Fibroblast of skin of scalp (primary cell): ENCODE data around the gene GNPTG.

Experiments
- DNase-seq: peaks from one replicate; pipeline ENCODE4 v3.0.0-alpha.2; 2013

The GNPTG gene

DNA sequence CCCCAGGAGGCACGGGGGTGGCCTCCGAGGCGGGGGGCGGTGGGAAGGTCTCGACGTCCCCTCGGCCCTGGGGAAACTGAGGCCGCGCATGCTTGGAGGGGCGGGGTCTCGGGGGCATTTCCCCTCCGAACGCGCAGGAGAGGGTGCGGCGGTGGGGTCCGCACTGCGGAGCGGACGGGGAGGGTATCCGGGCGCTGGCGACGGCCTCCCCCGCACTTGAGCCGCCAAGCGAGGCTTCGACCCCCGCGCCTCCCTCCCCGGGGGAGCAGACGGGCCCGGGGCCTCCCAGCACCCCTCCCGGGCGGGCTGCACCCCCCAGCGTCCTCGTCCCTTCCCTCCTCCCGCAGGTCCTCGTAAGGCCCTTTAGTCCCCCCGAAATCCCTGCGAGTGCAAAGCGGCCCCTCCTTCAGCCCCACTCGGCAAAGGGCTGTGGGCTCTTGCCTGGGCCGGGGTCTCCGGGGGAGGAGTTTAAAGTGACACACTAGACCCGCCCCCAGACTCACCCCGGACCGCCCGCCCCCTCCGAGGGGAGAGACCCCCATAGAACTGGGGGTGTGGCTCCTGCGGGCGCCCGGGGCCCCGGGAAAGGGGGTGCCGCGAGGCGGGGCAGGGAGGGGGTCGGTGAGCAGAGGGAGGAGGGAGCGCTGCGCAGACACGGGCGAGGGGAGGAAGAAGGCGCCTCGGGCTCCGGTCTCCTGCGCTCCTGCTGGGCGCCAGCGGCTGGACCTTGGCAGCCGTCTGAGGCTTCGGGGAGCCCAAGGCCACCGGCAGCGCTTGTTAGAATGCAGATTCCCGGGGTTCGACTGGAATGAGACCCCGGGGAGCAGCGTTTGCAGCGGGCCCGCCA is 17.7 kb upstream of the GNPTG start:
- no peak for DNase-seq

DNA sequence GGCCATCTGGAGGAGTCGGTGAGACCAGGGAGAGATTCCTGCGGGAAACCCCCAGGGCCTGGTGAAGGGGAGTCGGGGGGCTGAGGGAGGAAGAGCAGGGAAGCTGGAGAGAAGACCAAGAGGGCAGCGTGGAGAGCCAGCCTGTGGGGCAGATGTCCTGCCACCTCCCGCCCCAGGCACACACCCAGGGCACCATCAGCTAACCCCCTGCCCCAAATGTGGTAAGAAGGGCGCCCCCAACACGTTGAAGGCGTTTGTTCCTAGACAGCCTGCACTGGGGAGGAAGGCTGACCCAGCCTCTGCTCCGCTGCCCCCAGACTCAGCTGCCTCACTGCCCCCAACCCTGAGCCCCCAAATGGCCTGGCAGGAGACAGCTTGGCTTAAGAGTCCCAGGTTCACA is 17.0 kb upstream of the GNPTG start:
- DNase-seq = no peak

DNA sequence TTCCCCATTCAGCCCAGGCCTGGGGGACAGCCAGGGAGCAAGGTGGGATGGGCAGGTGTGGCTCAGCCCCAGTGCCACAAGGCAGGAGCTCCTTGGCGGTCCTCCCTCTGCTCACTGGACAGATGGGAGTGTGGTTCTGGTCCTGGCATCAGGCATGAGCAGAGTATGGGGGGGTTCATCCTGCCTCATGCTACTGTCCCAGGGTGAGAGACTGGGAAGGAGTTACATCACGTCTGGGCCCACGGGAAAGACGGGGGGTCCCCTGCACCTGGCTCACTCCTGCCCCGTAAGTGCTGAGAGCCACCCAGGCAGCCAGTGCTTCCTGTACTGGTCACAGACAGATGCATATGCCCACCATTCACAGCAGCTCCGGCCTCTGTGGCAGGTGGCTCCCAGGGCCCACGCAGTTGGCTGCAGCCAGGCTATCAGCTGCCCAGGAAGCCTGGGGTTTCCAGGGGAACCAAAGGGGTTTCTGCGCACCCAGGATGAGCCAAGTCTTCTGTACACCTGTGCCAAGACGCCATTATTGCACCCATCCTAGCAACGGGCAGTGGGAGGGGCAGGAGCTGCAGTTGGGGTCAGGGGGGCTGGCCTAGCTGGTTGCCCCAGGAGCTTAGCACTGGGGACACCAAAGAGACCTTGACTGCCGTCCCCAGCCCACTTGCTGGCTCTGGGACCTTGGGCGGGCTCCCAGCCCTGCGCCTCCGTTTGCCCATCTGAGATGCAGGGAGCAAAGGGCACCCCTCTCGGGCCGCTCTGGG is 16.3 kb upstream of the GNPTG start:
- DNase-seq = no peak

DNA sequence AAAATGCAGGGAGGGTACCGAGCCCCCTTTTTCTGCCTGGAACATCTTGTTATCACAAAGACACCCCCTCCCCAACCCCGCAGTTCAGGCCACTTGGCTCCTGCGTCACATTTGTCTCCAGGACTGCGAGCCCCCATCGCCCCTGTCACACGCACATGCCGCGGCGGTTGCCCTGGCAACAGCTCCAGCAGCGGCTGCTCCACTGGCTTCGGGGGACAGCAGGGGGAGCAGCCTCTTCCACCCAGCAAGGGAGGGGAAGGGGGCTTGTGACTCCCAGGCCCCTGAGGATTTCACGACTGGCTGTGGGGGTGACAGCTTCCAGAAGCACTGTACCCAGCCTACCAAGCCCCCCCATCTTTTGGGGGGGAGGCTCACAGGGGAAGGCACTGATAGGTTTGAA is 15.7 kb upstream of the GNPTG start:
- no peak for DNase-seq

DNA sequence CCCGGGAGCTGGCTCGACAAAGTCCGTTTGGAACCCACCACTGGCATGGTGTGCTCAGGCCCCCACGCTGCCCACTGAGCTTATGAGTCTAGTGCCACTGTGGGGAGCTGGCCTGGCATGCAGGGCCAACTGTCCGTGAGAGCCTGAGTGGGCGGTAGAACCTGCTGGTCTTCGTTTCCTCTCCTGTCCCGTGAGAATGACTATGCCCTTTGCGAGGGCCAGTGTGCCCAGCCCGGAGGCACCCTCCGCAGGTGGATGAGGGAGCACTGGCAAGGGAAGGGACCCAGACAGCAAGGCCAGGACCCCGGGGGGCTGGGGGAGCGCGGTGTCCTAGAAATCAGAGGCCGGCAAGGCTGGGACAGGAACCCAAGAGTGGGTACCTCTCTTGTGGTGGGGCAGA is 15.1 kb upstream of the GNPTG start:
- no peak for DNase-seq

DNA sequence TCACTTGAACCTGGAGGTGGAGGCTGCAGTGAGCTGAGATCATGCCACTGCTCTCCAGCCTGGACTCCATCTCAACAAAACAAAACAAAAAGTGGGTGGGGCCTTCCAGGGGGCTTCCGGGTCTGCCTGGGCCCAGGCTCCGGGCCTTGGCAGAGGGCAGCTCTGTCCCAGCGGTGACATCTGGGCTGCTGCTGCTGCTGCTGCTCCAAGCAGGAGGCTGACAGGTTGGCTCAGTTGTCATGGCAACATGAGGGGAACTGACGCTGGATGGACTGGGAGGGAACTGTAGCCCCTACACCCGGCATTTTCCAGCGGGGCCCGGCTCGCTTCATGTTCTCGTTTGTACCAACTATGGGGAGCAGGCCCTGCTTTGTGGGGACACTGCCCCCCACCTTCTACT is 14.2 kb upstream of the GNPTG start:
- no peak for DNase-seq

DNA sequence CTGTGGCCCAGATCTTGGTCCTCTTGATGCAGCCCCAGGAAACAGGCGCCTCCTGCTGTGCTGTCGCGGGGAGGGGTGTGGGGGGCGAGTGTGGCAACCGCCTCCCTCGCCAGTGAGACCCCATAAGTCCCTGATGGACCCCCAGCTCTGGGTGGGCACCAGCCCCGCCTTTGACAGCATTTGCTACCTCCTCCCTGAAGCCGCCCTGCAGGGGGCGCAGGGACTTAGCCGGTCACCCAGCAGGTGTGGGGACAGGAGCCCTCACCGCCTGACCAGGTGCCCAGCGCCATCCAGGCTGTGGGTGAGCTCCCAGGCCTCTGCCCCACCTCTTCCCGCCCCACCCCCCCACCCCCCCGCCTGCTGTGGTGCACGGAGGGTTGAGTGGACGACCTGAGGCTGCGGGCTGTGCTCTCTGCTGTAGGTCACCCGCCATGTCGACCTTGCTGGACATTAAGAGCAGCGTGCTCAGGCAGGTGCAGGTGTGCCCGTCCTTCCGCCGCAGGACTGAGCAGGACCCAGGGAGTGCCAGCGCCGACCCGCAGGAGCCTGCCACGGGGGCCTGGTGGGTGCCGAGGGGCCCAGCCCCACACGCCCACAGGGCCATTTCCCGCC is 13.5 kb upstream of the GNPTG start:
- DNase-seq = no peak

DNA sequence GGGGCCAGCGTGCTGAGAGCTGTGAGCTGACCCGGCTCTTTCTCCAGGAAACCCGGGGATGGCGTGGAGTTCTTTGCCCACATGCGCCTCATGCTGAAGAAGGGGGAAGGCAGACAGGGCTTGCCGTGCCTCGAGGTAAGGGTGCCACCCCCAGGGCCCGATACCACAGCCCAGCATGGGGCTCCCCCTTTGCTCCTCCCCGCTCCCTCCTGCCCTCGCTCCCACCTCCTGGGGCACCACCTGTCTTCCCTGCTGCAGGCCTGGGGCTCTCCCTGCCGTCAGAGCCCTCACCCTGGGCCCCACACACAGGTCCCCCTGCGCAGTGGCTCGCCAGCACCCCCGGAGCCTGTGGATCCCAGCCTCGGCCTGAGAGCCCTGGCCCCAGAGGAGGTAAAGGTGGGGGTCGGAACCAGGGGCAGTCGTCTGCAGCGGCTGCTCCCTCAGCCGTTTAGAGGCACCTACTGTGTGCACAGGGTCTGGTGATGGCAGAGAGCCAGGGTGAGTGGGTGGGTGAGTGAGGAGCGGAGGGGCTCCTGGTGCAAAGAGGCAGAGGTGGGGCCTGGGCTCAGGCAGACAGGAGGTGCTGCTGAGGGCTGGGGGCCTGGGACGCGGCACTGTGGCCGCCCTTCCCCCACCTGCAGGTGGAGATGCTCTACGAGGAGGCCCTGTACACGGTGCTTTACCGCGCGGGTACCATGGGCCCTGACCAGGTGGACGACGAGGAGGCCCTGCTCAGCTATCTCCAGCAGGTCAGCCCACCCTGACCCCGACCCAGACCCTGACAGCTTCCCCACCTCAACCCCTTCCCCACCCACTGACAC is 12.7 kb upstream of the GNPTG start:
- DNase-seq = no peak

DNA sequence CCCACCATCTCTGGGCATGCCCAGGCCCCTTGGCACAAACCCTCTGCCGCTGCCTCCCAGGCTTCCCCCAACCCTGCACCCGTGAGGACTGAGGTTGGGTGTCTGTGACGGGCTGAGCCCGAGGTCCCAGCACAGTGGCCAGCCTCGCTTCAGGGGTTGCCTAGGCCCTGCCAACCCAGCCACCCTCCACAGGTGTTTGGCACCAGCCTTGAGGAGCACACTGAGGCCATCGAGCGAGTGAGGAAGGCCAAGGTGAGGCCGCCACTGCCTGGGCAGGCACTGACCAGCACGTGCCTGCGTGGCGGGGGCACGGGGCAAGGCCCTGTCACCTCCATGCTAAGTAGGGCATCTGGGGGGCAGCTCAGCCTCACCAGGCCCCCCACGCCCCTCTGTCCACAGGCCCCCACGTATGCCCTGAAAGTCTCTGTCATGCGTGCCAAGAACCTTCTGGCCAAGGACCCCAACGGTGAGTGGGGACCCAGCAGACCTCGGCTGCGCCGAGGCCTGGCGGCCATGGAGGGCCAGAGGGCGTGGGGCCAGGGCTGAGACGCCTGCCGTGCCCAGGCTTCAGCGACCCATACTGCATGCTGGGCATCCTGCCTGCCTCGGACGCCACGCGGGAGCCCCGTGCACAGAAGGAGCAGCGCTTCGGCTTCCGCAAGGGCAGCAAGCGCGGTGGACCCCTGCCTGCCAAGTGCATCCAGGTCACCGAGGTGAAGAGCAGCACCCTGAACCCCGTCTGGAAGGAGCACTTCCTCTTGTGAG is 10.8 kb upstream of the GNPTG start:
- DNase-seq = no peak

DNA sequence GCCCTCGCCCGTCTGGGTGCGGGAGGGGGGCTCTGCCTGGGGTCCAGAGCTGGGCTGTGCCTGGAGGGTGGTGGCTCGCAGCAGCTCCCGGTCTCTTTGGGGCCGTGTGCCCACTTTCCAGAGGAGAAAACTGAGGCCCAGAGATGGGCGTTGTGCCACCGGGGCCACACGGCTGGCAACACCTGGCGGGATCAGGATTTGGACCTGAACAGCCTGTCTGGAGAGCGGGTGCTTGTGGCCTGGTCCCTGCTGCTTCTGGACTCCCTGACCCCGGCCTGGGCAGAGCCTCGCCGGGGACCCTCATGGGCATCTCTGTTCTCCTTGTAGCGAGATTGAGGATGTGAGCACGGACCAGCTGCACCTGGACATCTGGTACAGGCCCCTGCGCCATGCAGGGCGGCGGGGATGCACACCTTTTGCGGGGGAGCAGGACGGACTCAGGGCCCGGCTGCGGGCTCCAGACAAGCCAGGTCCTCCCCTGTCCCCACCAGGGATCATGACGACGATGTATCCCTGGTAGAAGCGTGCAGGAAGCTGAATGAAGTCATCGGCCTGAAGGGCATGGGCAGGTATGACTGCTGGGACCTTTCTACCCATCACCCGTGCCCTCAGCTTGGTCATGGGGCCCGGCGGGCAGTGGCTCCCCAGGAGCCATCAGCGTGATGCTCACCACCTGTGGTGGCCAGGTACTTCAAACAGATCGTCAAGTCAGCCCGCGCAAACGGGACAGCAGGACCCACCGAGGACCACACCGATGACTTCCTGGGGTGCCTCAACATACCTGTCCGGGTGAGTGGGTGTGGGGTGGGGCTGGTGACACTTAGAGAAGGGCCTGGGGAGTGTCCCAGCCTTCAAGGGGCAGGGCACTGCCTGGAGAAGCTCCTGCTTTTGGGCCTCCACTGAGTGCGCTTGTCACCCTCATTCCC is 10.0 kb upstream of the GNPTG start:
- no peak for DNase-seq

DNA sequence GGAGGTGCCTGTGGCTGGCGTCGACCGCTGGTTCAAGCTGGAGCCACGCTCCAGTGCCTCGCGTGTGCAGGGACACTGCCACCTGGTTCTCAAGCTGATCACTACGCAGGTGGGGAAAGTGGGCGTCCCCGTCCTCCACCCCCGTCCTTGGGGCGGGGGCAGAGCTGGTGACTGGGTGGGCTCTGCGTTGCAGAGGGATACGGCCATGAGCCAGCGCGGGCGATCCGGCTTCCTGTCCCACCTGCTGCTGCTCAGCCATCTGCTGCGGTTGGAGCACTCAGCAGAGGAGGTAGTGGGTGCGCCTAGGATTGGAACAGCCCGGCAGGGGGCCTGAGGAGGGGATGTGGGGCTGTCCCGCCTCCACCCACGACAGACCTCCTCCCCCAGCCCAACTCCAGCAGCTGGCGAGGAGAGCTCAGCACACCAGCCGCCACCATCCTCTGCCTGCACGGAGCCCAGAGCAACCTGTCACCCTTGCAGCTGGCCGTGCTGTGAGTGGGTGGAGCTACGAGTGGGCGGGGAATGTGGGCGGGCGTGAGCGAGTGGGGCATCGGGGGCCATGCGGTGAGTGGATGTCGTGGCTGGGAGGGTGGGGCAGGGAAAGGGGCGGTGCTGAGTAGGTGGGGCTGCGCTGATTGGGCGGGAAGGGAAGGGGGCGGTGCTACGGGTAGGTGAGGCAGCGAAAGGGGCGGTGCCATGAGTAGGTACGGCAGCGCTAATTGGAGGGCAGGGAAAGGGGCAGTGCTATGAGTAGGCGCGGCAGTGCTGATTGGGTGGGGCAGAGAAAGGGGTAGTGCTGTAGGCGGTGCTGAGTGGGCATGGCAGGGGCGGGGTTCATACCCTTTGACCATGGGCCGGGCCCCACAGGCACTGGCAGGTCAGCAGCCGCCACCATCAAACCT is 9.0 kb upstream of the GNPTG start:
- DNase-seq = peak; percentile 72

DNA sequence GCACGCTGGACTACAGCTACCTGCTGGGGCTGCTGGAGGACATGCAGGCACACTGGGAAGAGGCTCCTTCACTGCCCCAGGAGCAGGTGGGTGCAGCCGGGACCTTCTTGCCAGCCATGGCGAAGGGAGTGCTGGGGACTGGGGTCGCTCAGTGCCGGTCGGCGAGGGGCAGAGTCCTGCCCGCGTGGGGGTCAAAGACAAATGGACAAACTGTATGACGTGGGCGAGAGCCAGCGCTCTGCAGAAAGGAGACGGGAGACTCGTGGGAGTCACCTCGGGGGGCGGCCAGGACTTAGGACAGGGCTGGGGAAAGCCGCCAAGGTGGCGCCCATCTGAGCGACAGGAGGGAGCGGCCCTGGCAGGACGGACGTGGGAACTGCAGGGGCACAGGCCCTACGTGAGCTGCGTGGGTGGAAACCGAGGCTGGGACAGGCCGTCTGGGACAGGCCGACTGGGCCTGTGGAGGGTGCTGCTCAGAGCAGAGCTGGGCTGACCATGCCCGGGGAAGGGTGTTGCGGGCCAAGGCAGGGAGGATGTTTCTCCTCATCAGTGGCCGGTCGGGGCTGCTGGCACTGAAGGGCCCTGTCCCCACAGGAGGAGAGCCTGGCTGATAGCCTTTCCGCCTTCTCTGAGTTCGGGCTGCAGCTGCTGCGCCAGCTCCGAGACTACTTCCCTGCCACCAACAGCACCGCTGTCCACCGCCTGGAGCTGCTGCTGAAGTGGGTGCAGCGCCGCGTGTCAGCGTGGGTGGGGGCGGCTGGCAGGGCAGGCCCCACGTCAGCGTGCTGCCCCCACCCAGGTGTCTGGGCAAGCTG is 8.1 kb upstream of the GNPTG start:
- DNase-seq = no peak

DNA sequence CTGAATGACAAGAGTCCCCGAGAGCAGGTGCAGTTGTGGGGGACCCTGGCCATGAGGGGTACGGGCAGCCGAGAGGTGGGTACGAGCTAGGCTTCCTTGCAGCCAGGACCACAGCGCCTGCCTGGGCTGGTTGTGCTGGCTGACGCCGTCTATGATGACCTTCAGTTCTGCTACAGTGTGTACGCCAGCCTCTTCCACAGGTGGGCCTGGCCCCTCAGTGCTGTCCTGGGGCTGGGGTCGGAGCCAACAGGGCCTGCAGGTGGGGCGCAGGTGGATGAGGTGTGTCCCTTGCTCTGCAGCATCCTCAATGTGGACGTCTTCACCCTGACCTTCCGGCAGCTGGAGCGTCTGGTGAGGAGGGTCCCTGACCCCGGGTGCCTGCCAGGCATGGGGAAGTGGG is 7.2 kb upstream of the GNPTG start:
- no peak for DNase-seq

DNA sequence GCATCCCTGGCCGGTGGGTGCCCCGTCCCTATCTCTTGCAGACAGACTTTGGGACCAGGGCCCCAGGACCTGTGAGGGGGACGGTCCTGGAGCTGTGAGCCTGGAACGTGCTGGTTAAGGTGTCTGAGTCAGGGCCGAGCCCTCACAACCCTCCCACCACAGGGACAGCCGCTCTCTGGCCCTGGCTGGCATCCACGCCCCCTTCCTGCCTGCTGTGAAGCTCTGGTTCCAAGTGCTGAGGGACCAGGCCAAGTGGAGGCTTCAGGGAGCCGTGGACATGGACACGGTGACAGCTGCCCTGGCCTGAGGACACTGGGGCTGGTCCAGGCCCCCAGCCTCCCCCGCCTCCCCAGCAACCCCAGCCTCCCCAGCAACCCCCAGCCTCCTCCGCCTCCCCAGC is 6.6 kb upstream of the GNPTG start:
- DNase-seq = no peak

DNA sequence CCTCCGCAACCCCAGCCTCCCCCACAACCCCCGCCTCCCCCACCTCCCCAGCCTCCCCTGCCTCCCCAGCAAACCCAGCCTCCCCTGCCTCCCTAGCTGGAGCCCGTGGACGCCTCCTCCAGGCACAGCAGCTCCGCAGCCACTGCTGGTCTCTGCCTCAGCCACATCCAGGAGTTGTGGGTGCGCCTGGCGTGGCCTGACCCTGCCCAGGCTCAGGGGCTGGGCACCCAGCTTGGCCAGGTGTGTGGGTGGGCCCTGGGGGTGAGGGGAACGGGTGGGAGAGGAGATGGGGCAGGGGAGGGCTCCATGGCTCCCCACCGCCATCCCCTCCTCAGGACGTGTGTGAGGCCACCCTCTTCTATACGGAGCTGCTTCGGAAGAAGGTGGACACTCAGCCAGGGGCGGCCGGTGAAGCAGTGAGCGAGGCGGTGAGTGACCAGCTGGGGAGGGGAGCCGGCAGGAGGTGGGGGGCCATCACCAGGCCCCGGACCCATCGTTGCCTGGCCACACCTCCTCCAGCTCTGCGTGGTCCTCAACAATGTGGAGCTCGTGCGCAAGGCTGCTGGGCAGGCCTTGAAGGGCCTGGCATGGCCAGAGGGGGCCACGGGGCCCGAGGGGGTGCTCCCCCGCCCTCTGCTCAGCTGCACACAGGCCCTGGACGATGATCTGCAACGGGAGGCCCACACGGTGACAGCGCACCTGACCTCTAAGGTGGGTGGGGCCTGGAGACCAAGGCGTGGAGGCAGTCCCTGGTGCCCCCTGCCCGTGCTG is 5.9 kb upstream of the GNPTG start:
- DNase-seq = no peak

DNA sequence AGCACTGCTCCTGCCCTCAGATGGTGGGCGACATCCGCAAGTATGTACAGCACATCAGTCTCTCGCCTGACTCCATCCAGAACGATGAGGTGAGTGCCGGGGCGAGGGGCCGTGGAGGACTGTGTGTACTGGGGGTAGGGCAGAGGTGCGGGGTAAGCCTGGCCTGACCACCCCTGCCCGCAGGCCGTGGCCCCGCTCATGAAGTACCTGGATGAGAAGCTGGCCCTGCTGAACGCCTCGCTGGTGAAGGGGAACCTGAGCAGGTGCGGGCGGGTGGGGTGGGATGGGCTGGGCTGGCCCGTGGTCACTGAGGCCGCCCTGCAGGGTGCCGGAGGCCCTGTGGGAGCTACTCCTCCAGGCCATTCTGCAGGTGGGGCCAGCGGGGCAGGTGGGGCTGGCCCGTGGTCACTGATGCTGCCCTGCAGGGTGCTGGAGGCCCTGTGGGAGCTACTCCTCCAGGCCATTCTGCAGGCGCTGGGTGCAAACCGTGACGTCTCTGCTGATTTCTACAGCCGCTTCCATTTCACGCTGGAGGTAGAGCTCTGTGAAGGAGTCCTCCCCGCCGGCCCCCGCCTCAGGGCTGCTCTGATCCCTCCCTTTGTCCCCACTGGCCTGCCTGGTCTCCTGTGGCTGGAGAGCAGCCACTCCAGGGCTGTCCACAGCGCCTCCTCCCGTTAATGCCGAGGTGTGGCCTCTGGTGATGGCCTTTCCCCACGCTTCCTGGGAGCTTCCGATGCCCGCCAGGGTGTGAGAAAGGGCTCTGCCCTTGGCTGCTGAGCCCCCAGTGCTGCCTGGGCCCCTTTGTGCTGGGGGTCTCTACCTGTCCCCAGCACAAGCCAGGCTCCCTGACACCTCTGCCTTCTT is 5.1 kb upstream of the GNPTG start:
- no peak for DNase-seq

DNA sequence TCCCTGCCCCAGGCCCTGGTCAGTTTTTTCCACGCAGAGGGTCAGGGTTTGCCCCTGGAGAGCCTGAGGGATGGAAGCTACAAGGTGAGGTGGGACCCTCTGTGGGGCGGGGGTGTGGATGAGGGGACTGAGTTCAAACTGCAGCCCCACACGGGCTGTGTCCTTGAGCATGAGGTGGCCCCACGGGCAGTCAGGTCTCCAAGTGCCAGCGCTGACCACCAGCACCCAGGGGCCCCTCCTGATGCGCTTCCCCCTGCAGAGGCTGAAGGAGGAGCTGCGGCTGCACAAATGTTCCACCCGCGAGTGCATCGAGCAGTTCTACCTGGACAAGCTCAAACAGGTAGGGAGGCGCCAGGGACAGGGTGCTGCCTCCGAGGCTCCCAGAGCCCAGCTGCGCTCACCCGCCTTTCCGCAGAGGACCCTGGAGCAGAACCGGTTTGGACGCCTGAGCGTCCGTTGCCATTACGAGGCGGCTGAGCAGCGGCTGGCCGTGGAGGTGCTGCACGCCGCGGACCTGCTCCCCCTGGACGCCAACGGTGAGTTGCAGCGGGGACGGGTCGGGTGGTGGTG is 4.4 kb upstream of the GNPTG start:
- no peak for DNase-seq
